A673 (cell line): Measurements from ENCODE around the gene CEP131.

Source experiments
- CTCF ChIP-seq: fragments of 300-800, 200-600 bp; sonication (generic); conservative IDR thresholded peaks from 2 replicates; pipeline ENCODE4 v1.5.1; 2017; ENCODE audit warnings: low read depth, mild to moderate bottlenecking, antibody characterized with exemption, low read length, moderate library complexity, mixed read lengths
- EZH2 ChIP-seq: fragments of 200-600 bp; sonication (generic); IDR thresholded peaks from 2 replicates; pipeline ENCODE4 v1.6.1; 2017; ENCODE audit warnings: borderline replicate concordance, low read depth, mild to moderate bottlenecking, mixed read lengths, antibody characterized with exemption, low read length; ENCODE audit not compliant: poor library complexity, severe bottlenecking

DNA sequence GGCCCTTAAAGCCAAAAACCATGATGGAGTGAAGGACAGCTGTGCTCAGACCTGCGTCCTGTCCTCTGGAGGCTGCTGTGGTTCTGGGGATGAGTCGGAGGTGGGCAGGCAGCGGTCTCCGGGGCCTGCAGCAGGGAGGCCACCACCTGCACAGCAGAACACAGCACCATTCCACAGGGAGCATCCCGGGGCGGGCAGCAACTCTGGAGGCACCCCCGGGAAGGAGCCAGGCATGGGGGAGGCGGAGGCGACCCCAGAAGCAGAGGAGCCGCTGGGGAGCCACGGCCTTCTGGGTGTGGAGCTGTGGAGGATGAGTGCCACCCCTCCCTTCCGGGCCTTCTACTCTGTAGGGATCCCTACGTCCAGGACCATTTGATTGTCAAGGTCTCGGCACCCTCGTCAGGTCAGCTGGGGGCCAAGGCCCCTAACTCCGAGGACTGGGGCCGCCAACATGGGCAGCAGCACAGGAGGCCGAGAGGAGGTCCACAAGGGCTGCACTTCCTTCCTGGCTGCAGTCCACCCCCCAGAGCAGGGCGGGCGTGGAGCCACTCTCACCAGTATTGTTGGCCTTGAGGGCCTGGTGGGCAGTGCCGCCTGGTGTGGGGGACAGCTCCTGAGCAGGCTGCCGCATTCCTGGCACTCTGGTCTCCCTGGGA is 23.8 kb downstream of the CEP131 start:
- no peak for TF ChIP-seq EZH2
- TF ChIP-seq CTCF, result no peak
